Mesodermal cell (in vitro differentiated cells): ENCODE results near the gene TMEM203.

ENCODE experiments used
- H3K27ac ChIP-seq: 2 replicates; pipeline ENCODE4 v1.7.0; 2013; ENCODE audit warnings: mild to moderate bottlenecking, low read depth, low read length, moderate library complexity; ENCODE audit not compliant: severe bottlenecking
- H3K36me3 ChIP-seq: 2 replicates; pipeline ENCODE4 v1.7.1; 2013; ENCODE audit warnings: mild to moderate bottlenecking, low read length, moderate library complexity; ENCODE audit not compliant: control insufficient read depth, insufficient read depth
- H3K4me1 ChIP-seq: one replicate; pipeline ENCODE4 v1.7.1; 2013; ENCODE audit warnings: mild to moderate bottlenecking, low read length; ENCODE audit not compliant: insufficient read depth, control insufficient read depth, poor library complexity, severe bottlenecking
- H3K4me3 ChIP-seq: 2 replicates; pipeline ENCODE4 v1.7.0; 2013; ENCODE audit warnings: low read length, control low read depth, mild to moderate bottlenecking; ENCODE audit not compliant: insufficient read depth, poor library complexity, severe bottlenecking; ENCODE audit errors: extremely low read depth
- H3K9me3 ChIP-seq: 2 replicates; pipeline ENCODE4 v1.7.1; 2013; ENCODE audit warnings: mild to moderate bottlenecking, low read length, moderate library complexity; ENCODE audit not compliant: control insufficient read depth
- WGBS, 2 experiments: methylation state at CpG; one replicate each; pipeline ENCODE4 v1.1.5; 2013; ENCODE audit warnings: missing lambda C conversion rate in 2 of 2; ENCODE audit not compliant: insufficient coverage in 2 of 2; 5-methylcytosine and 5-hydroxymethylcytosine counted together

Gene TMEM203

DNA sequence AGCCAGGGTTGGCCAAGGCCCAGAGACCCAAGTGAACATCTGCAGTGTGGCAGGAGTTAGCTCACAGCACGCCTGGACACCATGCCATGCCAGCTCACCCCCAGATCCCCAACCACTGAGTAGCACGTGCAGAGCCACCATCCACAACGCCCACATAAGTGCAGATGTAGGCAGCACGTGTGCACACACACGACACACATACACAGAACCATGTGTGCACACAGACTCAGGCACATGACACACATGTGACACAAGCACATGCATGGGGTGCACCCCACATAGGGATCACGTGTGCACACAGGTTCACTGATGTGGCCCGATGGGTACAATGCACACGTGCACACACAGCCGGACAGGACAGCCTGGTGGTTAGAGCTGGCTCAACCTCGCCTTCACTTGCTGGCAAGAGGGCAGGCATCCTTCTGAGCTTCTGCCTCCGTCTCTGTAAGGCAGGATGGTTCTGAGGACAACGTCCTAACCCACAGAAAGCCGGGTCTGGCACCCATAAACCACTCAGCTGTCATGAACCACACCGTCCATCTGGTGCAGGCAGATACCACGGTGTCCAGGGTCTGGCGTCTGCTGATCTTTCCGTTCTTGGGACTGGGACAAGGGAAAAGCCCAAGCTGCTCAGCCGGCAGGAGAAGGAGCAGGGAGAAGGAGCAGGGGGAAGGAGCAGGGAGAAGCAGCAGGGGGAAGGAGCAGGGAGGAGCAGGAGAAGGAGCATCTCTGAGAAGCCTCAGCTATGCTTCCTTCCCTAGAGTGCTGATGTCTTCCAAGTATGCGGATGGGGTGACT is 47.6 kb downstream of the TMEM203 start:
- WGBS, 2 experiments: 68 to 73% methylated on average over 14 to 15 of the region's 19 CpGs
- Histone ChIP-seq H3K4me1 (no peaks in the 10 kb centered on the region), H3K9me3 (no peaks in the 10 kb centered on the region), H3K36me3 (no peaks in the 10 kb centered on the region), H3K27ac (no peak overlapping the region), H3K4me3 (no peak overlapping the region)

DNA sequence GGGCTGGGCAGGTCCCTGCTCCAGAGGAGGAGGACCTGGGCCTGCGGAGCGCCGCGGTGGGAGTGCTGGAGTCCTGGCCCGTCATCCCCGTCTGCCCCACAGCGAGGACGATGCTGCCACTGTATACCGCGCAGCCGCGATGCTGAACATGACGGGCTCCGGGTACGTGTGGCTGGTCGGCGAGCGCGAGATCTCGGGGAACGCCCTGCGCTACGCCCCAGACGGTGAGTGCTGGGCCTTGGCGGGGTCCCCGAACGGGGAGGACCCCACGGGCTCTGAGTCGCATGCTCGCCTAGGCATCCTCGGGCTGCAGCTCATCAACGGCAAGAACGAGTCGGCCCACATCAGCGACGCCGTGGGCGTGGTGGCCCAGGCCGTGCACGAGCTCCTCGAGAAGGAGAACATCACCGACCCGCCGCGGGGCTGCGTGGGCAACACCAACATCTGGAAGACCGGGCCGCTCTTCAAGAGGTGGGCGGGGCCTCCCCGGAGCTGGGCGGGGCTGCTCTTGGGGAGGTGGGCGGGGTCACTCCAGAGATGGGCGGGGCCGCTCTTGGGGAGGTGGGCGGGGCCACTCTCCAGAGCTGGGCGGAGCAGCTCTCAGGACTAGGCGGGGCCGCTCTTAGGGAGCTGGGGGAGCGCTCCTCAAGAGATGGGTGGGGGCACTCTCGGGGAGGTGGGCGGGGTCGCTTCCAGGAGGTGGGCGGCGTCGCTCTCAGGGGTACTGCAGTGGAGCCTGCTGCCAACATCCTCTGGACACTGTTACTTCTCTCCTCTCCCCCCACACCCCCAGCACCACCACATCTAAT is 48.7 kb downstream of the TMEM203 start:
- H3K9me3 ChIP-seq: no peaks in the 10 kb centered on the region
- no peaks in the 10 kb centered on the region for H3K4me1 ChIP-seq
- 56 to 62% methylated on average over 36 to 63 of the region's 65 CpGs for WGBS, 2 experiments
- H3K4me3 ChIP-seq: no peak overlapping the region
- H3K36me3 ChIP-seq: no peaks in the 10 kb centered on the region
- no peak overlapping the region for H3K27ac ChIP-seq
